Neural crest cell (in vitro differentiated cells): Measurements from ENCODE around the gene CEBPG. TPM values are rescaled to one million over a fixed set of nuclear protein-coding genes. Genes with fewer than 3 reads are reported as not detected.

ENCODE experiments used
- DNase-seq: peaks from one replicate; pipeline ENCODE4 v3.0.0; 2021; ENCODE audit warnings: low read depth, mixed read lengths, low spot score
- H3K27ac Mint-ChIP-seq: one replicate; pipeline ENCODE4 v1.8.0; 2021; ENCODE audit warnings: mild to moderate bottlenecking, mixed read lengths; ENCODE audit not compliant: unreplicated experiment
- H3K27me3 Mint-ChIP-seq: 2 replicates; pipeline ENCODE4 v1.8.0; 2021; ENCODE audit warnings: low read depth, mild to moderate bottlenecking, mixed read lengths
- H3K36me3 Mint-ChIP-seq: 2 replicates; pipeline ENCODE4 v1.8.0; 2021; ENCODE audit warnings: low read depth, mild to moderate bottlenecking, mixed read lengths
- H3K4me1 Mint-ChIP-seq: 2 replicates; pipeline ENCODE4 v1.8.0; 2021; ENCODE audit warnings: mixed read lengths
- H3K4me3 Mint-ChIP-seq: one replicate; pipeline ENCODE4 v1.8.0; 2021; ENCODE audit warnings: mild to moderate bottlenecking, mixed read lengths
- H3K9me3 Mint-ChIP-seq: 2 replicates; pipeline ENCODE4 v1.8.0; 2021; ENCODE audit warnings: mixed read lengths
- CTCF ChIP-seq: fragments of 200-600 bp; sonication (generic); conservative IDR thresholded peaks from 2 replicates; pipeline ENCODE4 v1.5.0; 2021; ENCODE audit warnings: antibody characterized with exemption, mild to moderate bottlenecking
- total RNA-seq: library from RNA; stranded (reverse); gene quantifications from 2 replicates; pipeline ENCODE4 v1.2.1, GENCODE V29; 2021

The CEBPG gene
- total RNA-seq, 1 donor from 2014 or later, result 41.9 TPM

GRCh38 chr19:33396701-33397535 lies 23.4 kb downstream of the CEBPG start:
- no peak for TF ChIP-seq CTCF
- Mint-ChIP-seq H3K4me3 (no peak overlapping the region), H3K27ac (peak overlapping the region; percentile 93), H3K36me3 (no peaks in the 10 kb centered on the region), H3K27me3 (no peaks in the 10 kb centered on the region), H3K9me3 (no peaks in the 10 kb centered on the region), H3K4me1 (peaks cover 4% of the 10 kb centered on the region)
- DNase-seq, result no peak

- DNase-seq, result peak; percentile 35
- no peak overlapping the region for H3K4me3 Mint-ChIP-seq
- no peak overlapping the region for H3K27ac Mint-ChIP-seq
- TF ChIP-seq CTCF, result peak; percentile 58
- no peaks in the 10 kb centered on the region for H3K9me3 Mint-ChIP-seq
- H3K27me3 Mint-ChIP-seq, result no peaks in the 10 kb centered on the region
- H3K36me3 Mint-ChIP-seq, result no peaks in the 10 kb centered on the region
- peaks cover 4% of the 10 kb centered on the region for H3K4me1 Mint-ChIP-seq
Observed at GRCh38 chr19:33397536-33398360, 24.2 kb downstream of the CEBPG start.

- H3K4me1 Mint-ChIP-seq, result peaks cover 4% of the 10 kb centered on the region
- peak; percentile 7 for TF ChIP-seq CTCF
- no peaks in the 10 kb centered on the region for H3K36me3 Mint-ChIP-seq
- no peak overlapping the region for H3K4me3 Mint-ChIP-seq
- H3K9me3 Mint-ChIP-seq, result no peaks in the 10 kb centered on the region
- no peaks in the 10 kb centered on the region for H3K27me3 Mint-ChIP-seq
- DNase-seq, result no peak
- no peak overlapping the region for H3K27ac Mint-ChIP-seq
Observed at GRCh38 chr19:33398361-33399060, 25.0 kb downstream of the CEBPG start.

- H3K27ac Mint-ChIP-seq, result no peak overlapping the region
- no peaks in the 10 kb centered on the region for H3K36me3 Mint-ChIP-seq
- H3K4me3 Mint-ChIP-seq, result no peak overlapping the region
- TF ChIP-seq CTCF, result no peak
- no peaks in the 10 kb centered on the region for H3K4me1 Mint-ChIP-seq
- DNase-seq, result no peak
- no peaks in the 10 kb centered on the region for H3K27me3 Mint-ChIP-seq
- no peaks in the 10 kb centered on the region for H3K9me3 Mint-ChIP-seq
Observed at GRCh38 chr19:33399081-33399744, 25.7 kb downstream of the CEBPG start.
